GM18499 (cell line): ENCODE measurements around the gene SDF4.

Experiments
- ATAC-seq: cut with Tn5 transposase; IDR thresholded peaks from one replicate; pipeline ENCODE4 v1.9.1; 2021; ENCODE audit warnings: moderate number of reproducible peaks; ENCODE audit not compliant: insufficient read depth, unreplicated experiment

Gene SDF4

GRCh38 chr1:1243266-1243660, 11.5 kb upstream of the SDF4 start:
- ATAC-seq = no peak

GRCh38 chr1:1242461-1243265, 10.9 kb upstream of the SDF4 start:
- no peak for ATAC-seq

- no peak for ATAC-seq
These were observed 9.9 kb upstream of the SDF4 start for GRCh38 chr1:1241588-1242219.

- ATAC-seq = no peak
These were observed 9.2 kb upstream of the SDF4 start for GRCh38 chr1:1240822-1241587.

DNA sequence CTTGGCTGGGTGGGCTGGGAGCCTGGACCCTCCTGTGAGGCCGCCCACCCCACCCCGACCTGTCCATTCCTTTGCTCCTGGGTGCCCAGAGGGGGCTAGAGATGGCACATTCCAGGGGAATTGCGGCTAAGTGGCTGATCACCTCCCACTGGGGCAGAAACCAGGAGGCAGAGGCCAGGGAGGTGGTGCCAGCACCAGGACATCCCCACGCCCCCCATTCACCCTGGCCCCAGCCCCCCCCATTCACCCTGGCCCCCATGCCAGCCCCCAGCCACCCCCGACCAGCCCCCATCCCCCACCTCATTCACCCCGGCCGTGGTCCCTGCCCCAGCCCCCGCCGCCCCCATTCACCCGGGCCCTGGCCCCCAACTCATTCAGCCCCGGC, 8.5 kb upstream of the SDF4 start:
- no peak for ATAC-seq

- no peak for ATAC-seq
These were observed 8.0 kb upstream of the SDF4 start for GRCh38 chr1:1239614-1240347.

- ATAC-seq = no peak
These were observed 7.4 kb upstream of the SDF4 start for GRCh38 chr1:1239227-1239613.

- no peak for ATAC-seq
These were observed 6.9 kb upstream of the SDF4 start for GRCh38 chr1:1238702-1239178.

DNA sequence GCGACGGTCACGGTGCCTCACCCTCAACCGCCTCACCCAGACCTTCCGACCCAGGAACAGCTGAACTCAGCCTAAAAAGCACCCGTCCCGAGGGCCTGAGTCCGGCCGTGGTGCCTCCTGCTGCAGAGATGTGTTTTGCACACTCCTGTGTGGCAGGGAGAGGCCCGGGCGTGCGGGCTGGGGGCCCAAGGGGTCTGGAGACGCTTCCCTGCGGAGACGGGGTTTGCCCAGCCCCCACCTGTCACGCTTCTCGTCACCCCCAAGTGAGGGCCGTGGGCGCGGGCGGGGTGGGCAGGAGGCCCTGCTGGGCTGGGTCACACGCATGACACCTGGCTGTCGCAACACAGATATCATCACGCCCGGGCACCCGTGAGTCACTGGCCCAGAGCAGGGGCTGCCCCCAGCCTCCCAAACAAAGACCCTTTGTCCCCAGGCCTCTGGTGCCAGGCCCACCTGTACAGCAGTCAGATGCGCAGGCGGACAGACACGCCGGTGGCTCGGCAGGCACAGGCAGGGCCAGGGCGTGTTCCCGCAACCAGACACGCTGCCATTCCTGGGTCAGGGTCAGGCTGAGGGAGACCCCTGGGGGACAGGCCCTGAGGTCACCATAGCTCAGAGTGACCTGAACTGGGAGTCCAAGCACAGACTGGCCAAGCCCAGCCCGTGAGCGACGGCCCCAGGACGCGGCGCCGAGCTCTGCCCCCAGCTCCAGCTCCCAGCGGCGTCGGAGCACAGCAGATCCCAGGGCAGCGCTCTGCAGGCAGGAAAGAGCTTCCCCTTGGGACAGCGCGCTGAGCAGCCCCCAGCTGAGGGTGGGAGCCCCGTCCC, 6.3 kb upstream of the SDF4 start:
- ATAC-seq = no peak

DNA sequence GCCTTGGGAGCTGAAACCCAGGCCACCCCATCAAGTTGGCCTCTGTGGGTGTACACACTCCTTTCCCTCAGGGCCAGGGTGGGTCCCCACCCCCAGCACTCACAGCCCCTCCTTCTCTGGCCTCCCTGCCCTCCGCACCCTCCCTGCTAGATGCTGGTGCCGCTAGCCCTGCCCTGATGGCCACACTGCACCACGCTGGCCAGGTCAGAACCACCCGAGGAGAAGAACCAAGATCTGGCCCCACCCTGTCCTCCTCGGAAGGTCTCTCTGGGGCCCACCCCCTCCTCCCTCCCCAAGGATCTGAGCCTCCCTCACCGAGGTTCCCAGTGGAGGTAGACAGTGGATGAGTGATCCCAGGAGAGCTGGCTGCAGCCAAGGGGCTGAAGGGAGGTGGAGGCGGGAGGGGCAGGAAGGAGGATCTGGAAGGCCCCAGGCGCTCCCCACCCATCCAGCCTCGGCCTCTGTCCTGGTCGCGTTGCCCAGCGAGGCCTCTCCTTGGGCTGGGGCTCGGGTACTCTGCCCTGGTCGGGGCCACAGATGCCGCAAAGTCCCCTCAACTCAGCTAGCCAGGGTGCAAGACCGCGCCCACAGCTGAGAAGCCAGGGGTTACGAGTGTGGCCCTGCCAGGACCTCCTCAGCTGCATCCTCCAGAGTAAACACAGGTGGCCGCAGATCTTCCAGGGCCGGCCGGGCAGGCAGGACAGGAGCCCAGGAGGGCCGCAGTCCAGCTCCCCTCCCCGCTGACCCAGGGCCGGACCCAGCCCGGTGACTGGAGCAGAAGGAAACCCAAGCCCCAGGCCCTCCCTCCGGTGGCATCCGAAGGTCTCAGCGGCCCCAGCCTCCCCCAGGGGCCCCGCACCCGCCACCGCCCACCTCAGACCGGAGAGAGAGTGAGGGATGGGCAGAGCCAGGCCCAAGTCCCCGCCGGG, 5.4 kb upstream of the SDF4 start:
- no peak for ATAC-seq

GRCh38 chr1:1236176-1236763, 4.5 kb upstream of the SDF4 start:
- no peak for ATAC-seq

DNA sequence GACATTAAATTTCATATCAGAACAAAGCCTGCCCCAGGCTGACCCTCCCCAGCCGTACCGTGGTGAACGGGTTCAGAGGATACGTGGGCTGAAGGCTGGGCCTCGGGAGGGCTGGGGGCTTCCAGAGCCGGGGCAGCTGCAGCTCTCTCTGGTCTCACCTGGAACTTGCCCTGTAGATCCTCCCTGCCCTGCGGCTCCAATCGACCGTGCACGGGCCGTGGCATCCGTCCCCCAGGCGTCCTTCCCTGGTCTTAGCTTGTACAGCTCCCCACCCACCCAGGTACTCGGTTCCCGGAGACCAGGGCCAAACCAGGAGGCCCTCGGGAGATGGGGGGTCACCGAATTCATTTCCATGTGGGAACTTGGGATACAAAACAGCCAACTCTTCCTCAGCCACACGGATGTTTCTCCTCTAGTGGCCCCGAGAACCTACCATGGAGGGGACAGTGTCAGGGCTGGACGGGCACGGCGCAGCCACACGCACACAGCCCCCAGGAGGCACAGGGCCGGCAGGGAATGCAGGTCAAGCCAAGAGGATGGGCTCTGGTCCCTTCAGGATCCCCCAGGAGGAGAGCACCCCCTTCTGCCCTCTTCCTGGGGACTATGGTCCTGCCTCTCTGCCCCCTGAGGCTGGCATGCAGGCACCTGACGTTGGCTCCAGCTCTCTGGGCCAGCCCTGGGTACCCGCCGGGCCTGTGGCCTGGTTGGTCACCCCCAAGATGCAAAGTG, 3.4 kb upstream of the SDF4 start:
- ATAC-seq = no peak

DNA sequence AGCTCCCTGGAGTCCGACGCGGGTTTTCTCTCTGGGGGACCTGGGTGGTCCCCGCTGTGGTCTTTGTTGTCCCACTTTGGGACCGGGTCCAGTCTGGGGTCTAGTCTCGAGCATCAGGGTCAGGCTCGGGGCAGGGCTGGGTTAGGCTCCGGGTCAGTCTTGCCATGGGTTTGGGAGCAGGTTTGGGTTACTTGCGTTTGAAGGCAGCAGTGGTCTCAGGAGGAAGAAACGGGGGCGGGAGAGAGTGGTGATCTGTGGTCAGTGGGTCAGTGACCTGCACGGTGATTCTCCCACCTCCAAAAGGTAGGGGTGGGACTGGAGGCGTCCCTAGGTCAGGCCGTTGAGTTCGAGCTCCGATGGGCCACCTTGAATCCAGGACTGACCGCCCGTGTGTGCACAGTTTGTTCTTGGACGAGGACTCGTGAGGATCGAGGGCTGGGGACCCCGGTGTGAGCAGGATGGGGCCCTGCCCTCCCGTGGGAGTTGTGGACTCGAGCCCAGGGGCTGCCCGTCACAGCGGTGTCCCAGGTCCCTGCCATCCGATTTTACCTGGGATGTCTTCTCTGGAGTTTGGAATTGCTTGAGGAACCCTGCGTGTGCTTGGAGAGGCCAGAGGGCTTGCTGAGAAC, 2.5 kb upstream of the SDF4 start:
- no peak for ATAC-seq

DNA sequence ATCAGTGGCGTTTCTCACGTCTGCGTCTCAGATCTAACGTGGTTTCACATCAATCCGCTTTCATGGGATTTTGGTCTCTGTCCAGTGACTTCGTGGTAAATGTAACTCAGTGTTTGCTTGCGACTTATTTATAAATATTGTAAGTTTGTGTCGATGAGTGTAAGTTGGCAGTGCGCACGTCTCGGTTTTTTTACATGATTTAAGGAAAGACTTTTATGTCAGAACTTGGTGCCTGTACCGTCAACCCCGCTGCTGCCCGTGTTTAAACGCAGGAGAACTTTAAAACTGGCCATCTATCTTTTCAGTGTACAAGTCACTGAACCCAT, 1.7 kb upstream of the SDF4 start:
- no peak for ATAC-seq

- no peak for ATAC-seq
These were observed 1.2 kb upstream of the SDF4 start for GRCh38 chr1:1232796-1233566.

DNA sequence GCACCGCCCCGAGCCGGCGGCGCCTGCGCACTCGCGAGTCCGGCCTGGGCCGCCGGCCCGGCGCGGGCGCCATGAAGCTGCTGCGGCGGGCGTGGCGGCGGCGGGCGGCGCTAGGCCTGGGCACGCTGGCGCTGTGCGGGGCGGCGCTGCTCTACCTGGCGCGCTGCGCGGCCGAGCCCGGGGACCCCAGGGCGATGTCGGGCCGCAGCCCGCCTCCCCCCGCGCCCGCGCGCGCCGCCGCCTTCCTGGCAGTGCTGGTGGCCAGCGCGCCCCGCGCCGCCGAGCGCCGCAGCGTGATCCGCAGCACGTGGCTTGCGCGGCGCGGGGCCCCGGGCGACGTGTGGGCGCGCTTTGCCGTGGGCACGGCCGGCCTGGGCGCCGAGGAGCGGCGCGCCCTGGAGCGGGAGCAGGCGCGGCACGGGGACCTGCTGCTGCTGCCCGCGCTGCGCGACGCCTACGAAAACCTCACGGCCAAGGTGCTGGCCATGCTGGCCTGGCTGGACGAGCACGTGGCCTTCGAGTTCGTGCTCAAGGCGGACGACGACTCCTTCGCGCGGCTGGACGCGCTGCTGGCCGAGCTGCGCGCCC, 501 bp upstream of the SDF4 start, which contains the start of gene B3GALT6:
B3GALT6 (plus strand) TSS at position 30 of the 588 bp plus-strand sequence; CDS start at position 72, 42 bp downstream.
- no peak for ATAC-seq
